Renal cortex interstitium (tissue), 15 donors: ENCODE results near the gene FAM177A1. TPM values are rescaled to one million over a fixed set of nuclear protein-coding genes. Genes with fewer than 3 reads are reported as not detected.
"Not testable (repeated sequence)": the region's sequence is repeated elsewhere in the genome, so short reads cannot be mapped to it uniquely, and the experiment has no call there.

Experiments used
- DNase-seq, 11 donors: peaks; one replicate each; pipeline ENCODE4 v3.0.0-alpha.2; 2013; ENCODE audit warnings: low read depth in 9 of 11, low spot score in 4 of 11; ENCODE audit errors: extremely low read depth in 1 of 11
- long read RNA-seq, 16 experiments: transcript quantifications; one replicate each; lab custom pipeline, GENCODE V29; 2026
- polyA plus RNA-seq, 3 donors: library from polyadenylated mRNA; unstranded; fragments of 120-200 nt; gene quantifications; one replicate each; pipeline ENCODE4 v1.2.1, GENCODE V29; 2013; ENCODE audit not compliant: insufficient read length in 3 of 3

FAM177A1 gene
- polyA plus RNA-seq: 10 to 100 TPM; 53.4 to 69.2 (median 57.5) TPM
- long read RNA-seq, donor 1, transcript FAM177A1-207 (2 exons, 540 nt): major isoform, 5 of 39 reads
- long read RNA-seq, donor 1, partial matches to known transcripts: 22 of 39 reads
- long read RNA-seq, donor 1, other reads (novel, unspliced or antisense): 7 of 39 reads
- long read RNA-seq, donor 2, partial matches to known transcripts: 18 of 34 reads
- long read RNA-seq, donor 2, other reads (novel, unspliced or antisense): 7 of 34 reads
- long read RNA-seq, donor 3, transcript FAM177A1-201 (5 exons, 2,927 nt): major isoform, 6 of 43 reads
- long read RNA-seq, donor 3, transcript FAM177A1-202 (6 exons, 858 nt): major isoform, 6 of 43 reads
- long read RNA-seq, donor 3, partial matches to known transcripts: 29 of 43 reads
- long read RNA-seq, donor 3, other reads (novel, unspliced or antisense): 0 of 43 reads
- long read RNA-seq, donor 4, transcript FAM177A1-202 (6 exons, 858 nt): major isoform, 7 of 56 reads
- long read RNA-seq, donor 4, transcript FAM177A1-201 (5 exons, 2,927 nt): major isoform, 7 of 56 reads
- long read RNA-seq, donor 4, partial matches to known transcripts: 29 of 56 reads
- long read RNA-seq, donor 4, other reads (novel, unspliced or antisense): 11 of 56 reads
- long read RNA-seq, donor 5: 0 reads
- long read RNA-seq, donor 6, transcript FAM177A1-202 (6 exons, 858 nt): major isoform, 10 of 72 reads
- long read RNA-seq, donor 6, partial matches to known transcripts: 55 of 72 reads
- long read RNA-seq, donor 6, other reads (novel, unspliced or antisense): 0 of 72 reads
- long read RNA-seq, donor 7, transcript FAM177A1-202 (6 exons, 858 nt): major isoform, 10 of 114 reads
- long read RNA-seq, donor 7, transcript FAM177A1-201 (5 exons, 2,927 nt): minor isoform, 5 of 114 reads
- long read RNA-seq, donor 7, partial matches to known transcripts: 73 of 114 reads
- long read RNA-seq, donor 7, other reads (novel, unspliced or antisense): 21 of 114 reads
- long read RNA-seq, donor 8: 0 reads
- long read RNA-seq, donor 9, partial matches to known transcripts: 29 of 41 reads
- long read RNA-seq, donor 9, other reads (novel, unspliced or antisense): 0 of 41 reads
- long read RNA-seq, donor 10, transcript FAM177A1-201 (5 exons, 2,927 nt): major isoform, 8 of 69 reads
- long read RNA-seq, donor 10, transcript FAM177A1-202 (6 exons, 858 nt): minor isoform, 7 of 69 reads
- long read RNA-seq, donor 10, partial matches to known transcripts: 37 of 69 reads
- long read RNA-seq, donor 10, other reads (novel, unspliced or antisense): 15 of 69 reads
- long read RNA-seq, donor 11, partial matches to known transcripts: 17 of 25 reads
- long read RNA-seq, donor 11, other reads (novel, unspliced or antisense): 0 of 25 reads
- long read RNA-seq, donor 12, partial matches to known transcripts: 0 of 7 reads
- long read RNA-seq, donor 12, other reads (novel, unspliced or antisense): 0 of 7 reads
- long read RNA-seq, donor 13: 0 reads
- long read RNA-seq, donor 14, transcript FAM177A1-201 (5 exons, 2,927 nt): major isoform, 7 of 87 reads
- long read RNA-seq, donor 14, partial matches to known transcripts: 33 of 87 reads
- long read RNA-seq, donor 14, other reads (novel, unspliced or antisense): 44 of 87 reads
- long read RNA-seq, donor 15, transcript FAM177A1-202 (6 exons, 858 nt): major isoform, 5 of 14 reads
- long read RNA-seq, donor 15, partial matches to known transcripts: 5 of 14 reads
- long read RNA-seq, donor 15, other reads (novel, unspliced or antisense): 0 of 14 reads
- long read RNA-seq, donor 16, transcript FAM177A1-202 (6 exons, 858 nt): minor isoform, 15 of 194 reads
- long read RNA-seq, donor 16, transcript FAM177A1-201 (5 exons, 2,927 nt): major isoform, 19 of 194 reads
- long read RNA-seq, donor 16, partial matches to known transcripts: 107 of 194 reads
- long read RNA-seq, donor 16, other reads (novel, unspliced or antisense): 50 of 194 reads

- DNase-seq: peak; percentile 75 to 95 (median 91)
Measured at GRCh38 chr14:35046048-35046750, at the start of gene FAM177A1. Gene FAM177A1 (plus strand): TSS chr14:35046272. CDS start chr14:35046464, 192 bp downstream.

GRCh38 chr14:34997762-34998161, 48.3 kb upstream of the FAM177A1 start:
- no peak for DNase-seq

GRCh38 chr14:34999500-34999899, 46.6 kb upstream of the FAM177A1 start:
- DNase-seq: no peak

- DNase-seq: no peak
Measured at GRCh38 chr14:35001621-35002020, 44.5 kb upstream of the FAM177A1 start.

GRCh38 chr14:35004839-35005238, 41.2 kb upstream of the FAM177A1 start:
- no peak for DNase-seq

- no peak for DNase-seq
Measured at GRCh38 chr14:35016568-35016967, 29.5 kb upstream of the FAM177A1 start.

- DNase-seq: no peak
Measured at GRCh38 chr14:35020713-35021112, 25.4 kb upstream of the FAM177A1 start.

- DNase-seq: no peak
Measured at GRCh38 chr14:35028435-35028834, 17.6 kb upstream of the FAM177A1 start.

- no peak for DNase-seq
Measured at GRCh38 chr14:35032562-35032961, 13.5 kb upstream of the FAM177A1 start.

- DNase-seq: no peak
Measured at GRCh38 chr14:35034440-35034833, 11.6 kb upstream of the FAM177A1 start.

GRCh38 chr14:35034944-35035554, 11.0 kb upstream of the FAM177A1 start:
- not testable (repeated sequence) for DNase-seq

GRCh38 chr14:35038312-35038711, 7.8 kb upstream of the FAM177A1 start:
- DNase-seq: not testable (repeated sequence)

- DNase-seq: no peak
Measured at GRCh38 chr14:35042632-35043031, 3.4 kb upstream of the FAM177A1 start.

- DNase-seq: no peak
Measured at GRCh38 chr14:35043046-35043445, 3.0 kb upstream of the FAM177A1 start.

GRCh38 chr14:35044939-35045797, 904 bp upstream of the FAM177A1 start:
- no peak for DNase-seq

- peak in 1 of 11 donors; percentile 1 for DNase-seq
Measured at GRCh38 chr14:35045798-35046047, 349 bp upstream of the FAM177A1 start.
